T-helper 17 cell (primary cell): Measurements from ENCODE around the gene EGFR. TPM values are rescaled to one million over a fixed set of nuclear protein-coding genes. Genes with fewer than 3 reads are reported as not detected.

Experiments used
- ATAC-seq: fragments of 150-1000 bp; cut with Tn5 transposase; 2 replicates; pipeline ENCODE4 v1.10.0; 2021; ENCODE audit warnings: mild to moderate bottlenecking, moderate library complexity
- DNase-seq, 3 donors: peaks; one replicate each; pipeline versions ENCODE4 v3.0.0 to v3.0.0-alpha.2; 2020 to 2021
- H3K9me3 ChIP-seq: one replicate; pipeline ENCODE4 v1.7.0; 2013; ENCODE audit warnings: low read length, mild to moderate bottlenecking; ENCODE audit not compliant: control insufficient read depth, poor library complexity, severe bottlenecking
- H3K27ac Mint-ChIP-seq: one replicate; pipeline ENCODE4 v1.8.0; 2022; ENCODE audit warnings: mild to moderate bottlenecking, moderate library complexity, mixed read lengths
- H3K27me3 Mint-ChIP-seq: one replicate; pipeline ENCODE4 v1.8.0; 2022; ENCODE audit warnings: mixed read lengths
- H3K36me3 Mint-ChIP-seq: one replicate; pipeline ENCODE4 v1.8.0; 2022; ENCODE audit warnings: low read depth, mixed read lengths
- H3K4me1 Mint-ChIP-seq: one replicate; pipeline ENCODE4 v1.8.0; 2022; ENCODE audit warnings: mild to moderate bottlenecking, mixed read lengths
- H3K4me3 Mint-ChIP-seq: one replicate; pipeline ENCODE4 v1.8.0; 2022; ENCODE audit warnings: mild to moderate bottlenecking, moderate library complexity, mixed read lengths
- total RNA-seq, 4 donors: library from RNA in 2 of 4; stranded (reverse) in 2 of 4; gene quantifications; one replicate each; pipeline ENCODE4 v1.2.3 and lab custom pipeline; 2022 to 2026

EGFR gene
- total RNA-seq, 2 donors from 2014 or later: not detected

- no peaks in the 10 kb centered on the region for H3K9me3 ChIP-seq
- H3K4me3 Mint-ChIP-seq: no peak overlapping the region
- ATAC-seq (no peak), DNase-seq (no peak)
- peaks cover 47% of the 10 kb centered on the region for H3K27me3 Mint-ChIP-seq
- H3K4me1 Mint-ChIP-seq: peaks cover 5% of the 10 kb centered on the region
- no peak overlapping the region for H3K27ac Mint-ChIP-seq
- H3K36me3 Mint-ChIP-seq: peaks cover 6% of the 10 kb centered on the region
These were observed 167.3 kb downstream of the EGFR start for GRCh38 chr7:55185941-55186609.

DNA sequence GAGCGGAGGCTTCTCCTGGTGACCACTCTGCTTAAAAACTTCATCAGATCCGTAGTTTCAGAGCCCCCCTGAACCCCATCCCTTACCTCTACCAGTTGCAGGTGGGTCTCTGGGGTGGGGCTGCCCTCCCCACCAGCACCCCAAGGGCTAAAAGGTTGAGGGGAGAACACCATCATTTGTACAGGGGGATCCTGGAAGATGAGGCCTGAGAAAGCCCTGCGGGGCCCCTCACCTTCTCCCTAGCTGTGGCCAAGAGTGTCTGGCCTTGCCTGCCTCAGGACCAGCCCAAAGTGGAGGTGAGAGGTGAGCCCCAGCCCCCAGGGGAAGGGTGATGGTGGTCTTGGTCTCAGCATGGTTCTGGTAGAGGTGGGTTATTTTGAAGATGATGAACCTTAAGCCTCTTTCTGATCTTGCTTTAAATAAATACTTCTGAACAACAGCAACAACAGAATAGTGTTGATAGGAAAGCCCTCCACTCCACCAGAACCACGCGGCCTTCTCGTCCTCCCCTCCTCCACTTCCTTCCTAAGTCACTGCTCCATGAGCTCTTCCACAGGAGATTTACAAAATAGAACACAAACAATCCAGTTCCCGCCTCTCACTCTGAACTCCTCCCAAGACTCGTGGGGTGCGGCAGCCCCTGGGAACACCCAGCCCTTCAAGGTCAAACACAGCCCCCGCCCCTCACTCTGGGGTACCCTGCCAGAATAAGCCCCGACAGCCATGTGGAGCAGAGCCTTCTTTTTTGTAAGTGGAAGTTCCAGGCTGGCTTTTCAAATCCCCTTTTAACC lies 169.1 kb downstream of the EGFR start:
- no peak overlapping the region for H3K27ac Mint-ChIP-seq
- H3K36me3 Mint-ChIP-seq: peaks cover 6% of the 10 kb centered on the region
- H3K27me3 Mint-ChIP-seq: peaks cover 40% of the 10 kb centered on the region

DNA sequence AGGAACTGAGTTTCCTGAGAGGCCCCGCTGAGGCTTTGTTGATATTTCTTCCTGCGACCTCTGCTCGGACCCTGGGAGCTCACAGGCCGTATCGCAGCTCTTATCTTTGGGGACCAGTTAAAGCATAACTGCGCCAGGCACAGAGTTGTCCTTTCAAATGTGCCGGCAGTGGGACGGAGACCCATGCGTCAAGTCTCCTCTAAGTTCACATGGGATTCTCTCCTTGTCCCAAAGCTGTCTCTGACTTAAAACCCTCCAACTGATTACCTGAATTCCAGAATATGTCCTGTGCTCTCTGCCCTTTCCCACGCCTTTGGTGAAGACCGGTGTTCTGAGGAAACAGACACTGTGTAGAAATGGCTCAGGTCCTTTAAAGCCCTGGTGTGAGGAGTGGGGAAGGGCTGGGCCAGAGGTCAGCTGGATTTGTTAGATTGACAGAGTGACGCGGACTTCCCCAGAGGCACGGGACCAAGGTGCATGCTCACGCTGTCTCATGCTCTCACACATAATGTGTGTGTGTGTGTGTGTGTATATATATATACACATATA lies 169.8 kb downstream of the EGFR start:
- no peak overlapping the region for H3K4me3 Mint-ChIP-seq

More for the DNA sequence above, 169.1 kb downstream of the EGFR start:
- ATAC-seq (no peak), DNase-seq (no peak)
- no peak overlapping the region for H3K4me3 Mint-ChIP-seq
- peaks cover 3% of the 10 kb centered on the region for H3K4me1 Mint-ChIP-seq
- no peaks in the 10 kb centered on the region for H3K9me3 ChIP-seq

GRCh38 chr7:55189146-55189766 lies 170.4 kb downstream of the EGFR start:
- H3K27me3 Mint-ChIP-seq: peaks cover 36% of the 10 kb centered on the region
- no peaks in the 10 kb centered on the region for H3K9me3 ChIP-seq
- ATAC-seq: no peak
- H3K27ac Mint-ChIP-seq: no peak overlapping the region
- peaks cover 3% of the 10 kb centered on the region for H3K4me1 Mint-ChIP-seq
- H3K4me3 Mint-ChIP-seq: no peak overlapping the region
- DNase-seq: no peak
- peaks cover 6% of the 10 kb centered on the region for H3K36me3 Mint-ChIP-seq

More for the DNA sequence above, 169.8 kb downstream of the EGFR start:
- Mint-ChIP-seq H3K27me3 (peaks cover 40% of the 10 kb centered on the region), H3K4me1 (peaks cover 3% of the 10 kb centered on the region), H3K36me3 (peaks cover 6% of the 10 kb centered on the region), H3K27ac (no peak overlapping the region)
- no peaks in the 10 kb centered on the region for H3K9me3 ChIP-seq
- ATAC-seq (no peak), DNase-seq (no peak)

DNA sequence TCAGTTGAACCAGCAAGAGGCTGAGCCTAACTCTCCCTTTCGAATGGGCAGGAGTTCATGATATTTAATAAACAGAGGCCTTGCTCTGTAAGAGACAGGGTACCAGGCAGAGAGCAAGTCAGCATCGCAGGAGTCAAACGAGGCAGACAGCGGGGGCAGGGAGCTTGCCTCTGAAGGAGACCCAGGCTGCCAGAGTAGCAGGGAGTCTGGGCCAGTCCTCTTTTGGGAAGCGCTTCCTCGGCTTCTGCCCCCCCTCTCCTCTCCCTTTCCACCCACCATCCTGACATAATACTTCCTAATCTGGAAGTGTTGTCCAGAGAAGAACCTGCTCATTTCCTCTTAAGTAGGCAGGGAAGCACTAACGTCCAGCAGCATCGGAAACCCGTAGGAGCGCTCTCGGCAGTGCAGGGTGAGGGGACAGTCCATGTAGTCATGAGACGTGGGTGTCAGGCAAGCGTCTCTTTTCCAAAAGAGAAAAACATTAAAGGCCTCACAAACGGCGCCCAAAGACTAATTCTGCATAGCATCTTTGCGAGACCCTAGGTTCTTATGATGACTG lies 171.1 kb downstream of the EGFR start:
- Mint-ChIP-seq H3K4me3 (no peak overlapping the region), H3K4me1 (peaks cover 3% of the 10 kb centered on the region), H3K36me3 (peaks cover 6% of the 10 kb centered on the region), H3K27me3 (peaks cover 40% of the 10 kb centered on the region), H3K27ac (no peak overlapping the region)
- no peak for DNase-seq
- ATAC-seq: no peak
- no peaks in the 10 kb centered on the region for H3K9me3 ChIP-seq

GRCh38 chr7:55190511-55191160 lies 171.8 kb downstream of the EGFR start:
- DNase-seq: no peak
- H3K27ac Mint-ChIP-seq: no peak overlapping the region
- no peak for ATAC-seq
- peaks cover 35% of the 10 kb centered on the region for H3K27me3 Mint-ChIP-seq
- no peaks in the 10 kb centered on the region for H3K9me3 ChIP-seq
- peaks cover 6% of the 10 kb centered on the region for H3K36me3 Mint-ChIP-seq
- H3K4me1 Mint-ChIP-seq: peaks cover 3% of the 10 kb centered on the region
- no peak overlapping the region for H3K4me3 Mint-ChIP-seq

DNA sequence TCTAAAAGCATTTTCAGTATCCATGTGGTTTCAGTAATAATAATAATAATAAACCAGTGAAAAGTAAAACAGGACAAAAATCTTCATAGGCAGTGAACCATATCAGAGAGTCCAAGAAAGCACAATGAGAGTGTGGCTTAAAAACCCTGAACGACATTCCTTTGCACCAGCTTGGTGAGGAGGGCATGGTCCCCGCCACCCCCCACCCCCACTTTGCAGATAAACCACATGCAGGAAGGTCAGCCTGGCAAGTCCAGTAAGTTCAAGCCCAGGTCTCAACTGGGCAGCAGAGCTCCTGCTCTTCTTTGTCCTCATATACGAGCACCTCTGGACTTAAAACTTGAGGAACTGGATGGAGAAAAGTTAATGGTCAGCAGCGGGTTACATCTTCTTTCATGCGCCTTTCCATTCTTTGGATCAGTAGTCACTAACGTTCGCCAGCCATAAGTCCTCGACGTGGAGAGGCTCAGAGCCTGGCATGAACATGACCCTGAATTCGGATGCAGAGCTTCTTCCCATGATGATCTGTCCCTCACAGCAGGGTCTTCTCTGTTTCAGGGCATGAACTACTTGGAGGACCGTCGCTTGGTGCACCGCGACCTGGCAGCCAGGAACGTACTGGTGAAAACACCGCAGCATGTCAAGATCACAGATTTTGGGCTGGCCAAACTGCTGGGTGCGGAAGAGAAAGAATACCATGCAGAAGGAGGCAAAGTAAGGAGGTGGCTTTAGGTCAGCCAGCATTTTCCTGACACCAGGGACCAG lies 172.5 kb downstream of the EGFR start:
- Mint-ChIP-seq H3K27ac (no peak overlapping the region), H3K27me3 (peaks cover 36% of the 10 kb centered on the region), H3K4me3 (no peak overlapping the region), H3K36me3 (peaks cover 6% of the 10 kb centered on the region), H3K4me1 (peaks cover 3% of the 10 kb centered on the region)
- DNase-seq (no peak), ATAC-seq (no peak)
- H3K9me3 ChIP-seq: no peaks in the 10 kb centered on the region

DNA sequence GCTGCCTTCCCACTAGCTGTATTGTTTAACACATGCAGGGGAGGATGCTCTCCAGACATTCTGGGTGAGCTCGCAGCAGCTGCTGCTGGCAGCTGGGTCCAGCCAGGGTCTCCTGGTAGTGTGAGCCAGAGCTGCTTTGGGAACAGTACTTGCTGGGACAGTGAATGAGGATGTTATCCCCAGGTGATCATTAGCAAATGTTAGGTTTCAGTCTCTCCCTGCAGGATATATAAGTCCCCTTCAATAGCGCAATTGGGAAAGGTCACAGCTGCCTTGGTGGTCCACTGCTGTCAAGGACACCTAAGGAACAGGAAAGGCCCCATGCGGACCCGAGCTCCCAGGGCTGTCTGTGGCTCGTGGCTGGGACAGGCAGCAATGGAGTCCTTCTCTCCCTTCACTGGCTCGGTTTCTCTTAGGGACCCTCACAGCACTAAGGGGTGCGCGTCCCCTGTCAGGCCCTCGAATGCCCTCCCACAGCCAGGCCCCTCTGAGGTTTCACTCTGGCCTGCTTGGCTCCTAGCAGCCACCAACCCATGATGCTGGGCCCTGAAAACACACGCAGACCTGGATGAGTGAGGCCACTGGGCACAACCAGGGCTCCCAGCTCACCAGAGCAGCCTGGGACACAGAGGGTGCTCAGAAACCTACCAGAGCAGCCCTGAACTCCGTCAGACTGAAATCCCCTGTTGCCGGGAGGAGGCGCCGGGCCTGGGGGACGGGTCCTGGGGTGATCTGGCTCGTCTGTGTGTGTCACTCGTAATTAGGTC lies 173.3 kb downstream of the EGFR start:
- ATAC-seq: no peak
- Mint-ChIP-seq H3K4me1 (peaks cover 3% of the 10 kb centered on the region), H3K27me3 (peaks cover 43% of the 10 kb centered on the region), H3K4me3 (no peak overlapping the region), H3K36me3 (peaks cover 6% of the 10 kb centered on the region), H3K27ac (no peak overlapping the region)
- DNase-seq: no peak
- H3K9me3 ChIP-seq: no peaks in the 10 kb centered on the region

DNA sequence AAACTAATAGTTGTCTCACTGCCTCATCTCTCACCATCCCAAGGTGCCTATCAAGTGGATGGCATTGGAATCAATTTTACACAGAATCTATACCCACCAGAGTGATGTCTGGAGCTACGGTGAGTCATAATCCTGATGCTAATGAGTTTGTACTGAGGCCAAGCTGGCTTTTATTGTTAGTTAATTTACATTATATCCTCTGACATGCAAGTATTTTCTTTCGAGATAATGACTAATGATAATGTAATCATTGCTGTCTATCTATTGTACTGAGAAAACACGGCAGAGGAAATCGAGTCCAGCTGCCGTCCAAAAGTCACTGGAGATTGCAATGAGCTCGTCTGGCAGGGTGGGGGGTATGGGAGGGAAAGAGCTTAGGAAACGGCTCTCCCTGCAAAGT lies 173.9 kb downstream of the EGFR start:
- no peak overlapping the region for H3K4me3 Mint-ChIP-seq
- H3K27me3 Mint-ChIP-seq: peaks cover 42% of the 10 kb centered on the region
- H3K36me3 Mint-ChIP-seq: peaks cover 6% of the 10 kb centered on the region
- ATAC-seq: no peak
- H3K27ac Mint-ChIP-seq: no peak overlapping the region
- no peak for DNase-seq
- peaks cover 3% of the 10 kb centered on the region for H3K4me1 Mint-ChIP-seq
- H3K9me3 ChIP-seq: no peaks in the 10 kb centered on the region

GRCh38 chr7:55193245-55193644 lies 174.4 kb downstream of the EGFR start:
- H3K9me3 ChIP-seq: no peaks in the 10 kb centered on the region
- Mint-ChIP-seq H3K4me1 (peaks cover 3% of the 10 kb centered on the region), H3K36me3 (peaks cover 4% of the 10 kb centered on the region), H3K27ac (no peak overlapping the region), H3K27me3 (peaks cover 37% of the 10 kb centered on the region), H3K4me3 (no peak overlapping the region)
- no peak for DNase-seq
- ATAC-seq: no peak

GRCh38 chr7:55194522-55194921 lies 175.7 kb downstream of the EGFR start:
- Mint-ChIP-seq H3K27ac (no peak overlapping the region), H3K36me3 (peaks cover 2% of the 10 kb centered on the region), H3K27me3 (peaks cover 30% of the 10 kb centered on the region), H3K4me1 (peaks cover 2% of the 10 kb centered on the region), H3K4me3 (no peak overlapping the region)
- ATAC-seq: no peak
- no peak for DNase-seq
- H3K9me3 ChIP-seq: no peaks in the 10 kb centered on the region
